MM.1S (cell line): ENCODE results near the gene AMMECR1L.

ENCODE experiments used
- CTCF ChIP-seq: fragments of 300-600 bp; sonication (generic); IDR thresholded peaks from 2 replicates; pipeline ENCODE4 v1.5.1; 2016; ENCODE audit warnings: antibody characterized with exemption, low read length, mixed read lengths
- EZH2 ChIP-seq: fragments of 300-600 bp; sonication (generic); optimal IDR thresholded peaks from 2 replicates; pipeline ENCODE3; 2017; ENCODE audit warnings: low read depth, mild to moderate bottlenecking, antibody characterized with exemption, low read length, mixed read lengths

GRCh38 chr2:127872354-127872753, 13.4 kb downstream of the AMMECR1L start:
- no peak for TF ChIP-seq CTCF
- TF ChIP-seq EZH2, result no peak
